ACHN (cell line): ENCODE results near the gene MALRD1.

Experiments used
- DNase-seq: peaks from one replicate; pipeline ENCODE4 v3.0.0-alpha.2; 2015
- in situ Hi-C: cut with HindIII; loops from 2 replicates; pipeline ENCODE4 v1.10.0; 2017; ENCODE audit warnings: low sequenced_read_pairs, low pct_ligation_motif_present, low pct_unique_long_range_greater_than_20kb

The MALRD1 gene

DNA sequence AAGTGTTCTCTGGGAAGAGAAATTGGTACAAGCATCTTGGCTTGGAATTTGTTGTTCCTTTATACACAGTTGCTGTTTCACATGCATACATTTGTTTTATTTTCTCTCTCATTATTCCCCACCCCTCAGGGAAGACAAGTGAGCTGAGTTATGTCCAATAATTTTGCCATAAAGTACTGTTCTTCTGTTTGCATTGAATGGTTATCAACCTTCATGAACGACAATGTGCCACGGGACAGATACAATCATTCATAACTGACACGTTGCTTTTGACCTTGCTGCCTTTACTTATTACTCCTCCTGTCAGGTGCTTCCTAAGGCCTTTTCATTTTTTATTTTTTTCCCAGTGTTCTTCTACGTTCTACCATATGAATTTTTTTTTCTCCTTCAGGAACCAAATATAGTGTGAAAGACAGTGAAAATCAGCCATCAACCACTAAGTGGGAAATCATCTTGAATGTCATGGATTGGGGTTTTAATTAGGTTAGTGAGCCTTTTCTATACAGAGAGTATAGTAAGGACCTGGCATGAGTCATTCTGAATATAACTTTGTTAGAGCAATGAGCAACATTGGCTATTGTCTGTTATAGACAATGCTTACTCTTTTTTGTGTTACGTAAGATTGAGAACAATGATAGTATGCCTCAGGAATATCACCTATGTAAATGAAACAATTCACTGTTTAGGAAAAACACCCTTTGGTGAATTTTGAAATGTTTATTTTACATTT is 383.2 kb downstream of the MALRD1 start:
- no peak for DNase-seq
- in situ Hi-C loops = no loop called here

- no peak for DNase-seq
- in situ Hi-C loops = no loop called here
Measured at GRCh38 chr10:19449860-19450259, 401.3 kb downstream of the MALRD1 start.

DNA sequence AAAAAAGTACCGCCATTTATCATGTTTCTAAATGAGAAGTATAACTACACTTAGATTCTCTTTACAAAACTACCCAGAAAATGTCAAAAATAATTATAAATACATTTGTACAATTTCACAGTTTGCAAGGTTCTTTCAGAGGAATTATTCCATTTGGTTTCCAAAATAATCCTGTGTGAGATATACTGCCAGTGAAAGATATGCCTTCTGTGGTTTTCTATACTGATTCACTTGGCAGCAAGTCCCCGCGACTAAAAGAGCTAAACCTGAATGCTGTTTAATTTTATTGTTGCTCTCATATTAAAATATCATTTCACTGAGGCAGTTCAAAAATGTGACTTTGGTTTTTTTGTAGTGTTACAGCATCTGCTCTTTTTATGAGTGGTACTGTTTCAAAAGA is 402.8 kb downstream of the MALRD1 start:
- in situ Hi-C loops = no loop called here
- DNase-seq = no peak

- in situ Hi-C loops = no loop called here
Measured at GRCh38 chr10:19451937-19452336, 403.3 kb downstream of the MALRD1 start.

DNA sequence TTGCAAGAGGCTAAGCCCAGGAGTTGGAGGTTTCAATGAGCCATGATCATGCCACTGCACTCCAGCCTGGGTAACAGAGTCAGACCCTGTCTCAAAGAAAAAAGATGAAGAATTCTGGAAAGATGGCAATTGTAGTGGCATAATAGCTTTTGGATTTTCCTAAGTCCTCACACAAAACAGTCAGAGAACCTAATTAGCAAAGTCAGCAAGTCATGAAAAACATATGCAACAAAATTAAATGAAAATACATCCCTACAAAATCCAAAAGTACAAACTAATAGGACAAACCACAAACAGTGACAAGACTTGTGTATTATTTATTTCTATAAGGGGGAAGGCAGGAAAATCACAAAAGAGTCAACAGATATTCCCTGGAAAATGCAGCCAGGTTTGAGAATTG is 405.4 kb downstream of the MALRD1 start:
- in situ Hi-C loops = no loop called here
- no peak for DNase-seq

More at GRCh38 chr10:19451937-19452336, 403.3 kb downstream of the MALRD1 start:
- no peak for DNase-seq

DNA sequence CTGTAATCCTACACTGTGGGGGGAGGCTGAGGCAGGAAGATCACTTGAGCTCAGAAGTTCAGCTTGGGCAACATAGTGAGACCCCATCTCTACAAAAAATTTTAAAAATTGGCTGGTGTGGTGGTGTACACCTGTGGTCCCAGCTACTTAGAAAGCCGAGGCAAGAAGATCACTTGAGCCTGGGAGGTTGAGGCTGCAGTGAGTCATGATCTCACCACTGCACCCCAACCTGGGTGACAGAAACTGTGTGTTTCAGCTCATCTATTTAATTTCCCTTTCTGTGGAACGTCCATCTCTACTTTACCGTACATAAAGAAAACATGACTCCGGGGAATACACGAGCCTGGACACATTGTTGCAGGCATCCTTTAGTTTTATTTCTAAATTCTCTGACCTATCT is 413.0 kb downstream of the MALRD1 start:
- in situ Hi-C loops = no loop called here
- DNase-seq = no peak

GRCh38 chr10:19466709-19467108 is 418.1 kb downstream of the MALRD1 start:
- no peak for DNase-seq
- in situ Hi-C loops = no loop called here

GRCh38 chr10:19468413-19468812 is 419.8 kb downstream of the MALRD1 start:
- in situ Hi-C loops = no loop called here
- DNase-seq = no peak

GRCh38 chr10:19469521-19469920 is 420.9 kb downstream of the MALRD1 start:
- in situ Hi-C loops = no loop called here
- no peak for DNase-seq

GRCh38 chr10:19479854-19480253 is 431.3 kb downstream of the MALRD1 start:
- in situ Hi-C loops = no loop called here
- no peak for DNase-seq

DNA sequence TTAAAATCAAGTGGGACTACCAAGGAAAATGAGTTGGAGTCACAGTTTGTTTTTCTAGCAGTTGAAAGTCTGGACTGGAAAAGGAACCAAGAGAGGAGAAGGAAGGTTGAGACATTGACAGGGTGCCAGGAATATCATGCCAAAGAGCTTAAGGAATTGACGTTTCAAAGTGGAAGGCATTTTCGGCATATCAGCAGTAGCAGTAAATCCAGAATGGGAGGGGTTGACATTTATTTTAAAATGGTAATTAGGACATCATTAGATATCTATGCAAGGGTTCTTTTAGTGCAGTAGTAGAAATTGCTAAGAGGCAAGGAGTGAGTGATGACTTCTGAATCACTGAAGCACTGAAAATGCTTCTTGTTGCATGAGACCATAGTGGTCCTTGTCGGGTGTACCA is 431.8 kb downstream of the MALRD1 start:
- DNase-seq = no peak
- in situ Hi-C loops = no loop called here

- DNase-seq = no peak
- in situ Hi-C loops = no loop called here
Measured at GRCh38 chr10:19483421-19483820, 434.8 kb downstream of the MALRD1 start.

- no peak for DNase-seq
Measured at GRCh38 chr10:19488592-19489280, 440.1 kb downstream of the MALRD1 start.

GRCh38 chr10:19491166-19491565 is 442.6 kb downstream of the MALRD1 start:
- DNase-seq = no peak
- in situ Hi-C loops = no loop called here

More at GRCh38 chr10:19488592-19489280, 440.1 kb downstream of the MALRD1 start:
- in situ Hi-C loops = no loop called here

GRCh38 chr10:19493917-19494316 is 445.3 kb downstream of the MALRD1 start:
- DNase-seq = no peak
- in situ Hi-C loops = no loop called here

GRCh38 chr10:19497026-19497425 is 448.4 kb downstream of the MALRD1 start:
- DNase-seq = no peak
- in situ Hi-C loops = no loop called here

- no peak for DNase-seq
- in situ Hi-C loops = no loop called here
Measured at GRCh38 chr10:19498393-19499290, 450.0 kb downstream of the MALRD1 start.

GRCh38 chr10:19499291-19499770 is 450.7 kb downstream of the MALRD1 start:
- DNase-seq = no peak
- in situ Hi-C loops = no loop called here

- in situ Hi-C loops = no loop called here
- DNase-seq = no peak
Measured at GRCh38 chr10:19500959-19501358, 452.4 kb downstream of the MALRD1 start.
